ENCODE results near the gene FER.

Gene FER

DNA sequence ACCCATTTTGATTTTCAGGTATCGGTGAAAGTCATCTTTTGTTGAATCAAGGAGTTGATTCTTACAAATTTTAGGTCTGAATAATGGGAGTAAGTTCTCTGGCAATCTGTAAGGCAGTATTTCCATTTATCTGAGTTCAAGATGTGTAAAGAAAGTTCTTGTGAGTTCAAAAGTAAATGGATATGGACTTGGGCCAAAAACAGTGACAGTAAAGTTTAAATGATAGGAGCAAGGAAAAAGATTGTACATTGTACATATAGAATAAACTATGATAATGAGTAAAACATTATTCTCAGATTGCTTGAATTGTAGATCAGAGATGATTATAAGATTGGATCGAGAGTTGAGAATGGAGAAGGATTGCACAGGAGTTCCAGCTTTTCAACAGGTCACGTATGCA lies 332.8 kb downstream of the FER start:
- TF ChIP-seq, protein P1, sequence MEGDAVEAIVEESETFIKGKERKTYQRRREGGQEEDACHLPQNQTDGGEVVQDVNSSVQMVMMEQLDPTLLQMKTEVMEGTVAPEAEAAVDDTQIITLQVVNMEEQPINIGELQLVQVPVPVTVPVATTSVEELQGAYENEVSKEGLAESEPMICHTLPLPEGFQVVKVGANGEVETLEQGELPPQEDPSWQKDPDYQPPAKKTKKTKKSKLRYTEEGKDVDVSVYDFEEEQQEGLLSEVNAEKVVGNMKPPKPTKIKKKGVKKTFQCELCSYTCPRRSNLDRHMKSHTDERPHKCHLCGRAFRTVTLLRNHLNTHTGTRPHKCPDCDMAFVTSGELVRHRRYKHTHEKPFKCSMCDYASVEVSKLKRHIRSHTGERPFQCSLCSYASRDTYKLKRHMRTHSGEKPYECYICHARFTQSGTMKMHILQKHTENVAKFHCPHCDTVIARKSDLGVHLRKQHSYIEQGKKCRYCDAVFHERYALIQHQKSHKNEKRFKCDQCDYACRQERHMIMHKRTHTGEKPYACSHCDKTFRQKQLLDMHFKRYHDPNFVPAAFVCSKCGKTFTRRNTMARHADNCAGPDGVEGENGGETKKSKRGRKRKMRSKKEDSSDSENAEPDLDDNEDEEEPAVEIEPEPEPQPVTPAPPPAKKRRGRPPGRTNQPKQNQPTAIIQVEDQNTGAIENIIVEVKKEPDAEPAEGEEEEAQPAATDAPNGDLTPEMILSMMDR (IDR thresholded peaks at IDR 0.05; ENCODE audit: insufficient read depth, low read length, missing control alignments): no peak
- no peak overlapping the region for H3K4me3 ChIP-seq (ENCODE audit: low read depth, low read length)
- POLR2A ChIA-PET: no interaction called here
- CTCF ChIA-PET: no interaction called here
- DNase-seq (ENCODE audit: low read depth, low spot score): no peak

DNA sequence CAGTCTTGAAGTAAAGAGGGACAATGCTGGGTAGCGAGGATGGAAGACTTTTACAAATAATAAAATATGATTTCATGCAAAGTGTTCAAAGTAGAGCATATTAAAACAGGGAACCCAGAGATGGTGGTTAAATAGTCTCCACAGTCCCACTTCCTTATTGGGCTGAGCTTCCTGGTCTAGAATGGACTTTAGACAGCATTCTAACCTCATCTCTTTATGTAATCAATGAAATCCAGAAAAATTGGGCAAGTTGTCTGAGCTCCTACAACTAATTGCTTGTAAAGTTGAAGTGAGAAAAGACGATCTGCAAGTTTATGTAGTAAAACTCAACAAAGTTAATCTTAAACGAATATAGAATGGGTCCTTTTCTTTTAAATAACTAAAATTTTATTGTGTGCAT lies 333.2 kb downstream of the FER start:
- DNase-seq (ENCODE audit: low read depth, low spot score): no peak
- TF ChIP-seq, protein P1 (IDR thresholded peaks at IDR 0.05; ENCODE audit: insufficient read depth, low read length, missing control alignments): no peak
- ChIA-PET POLR2A (no interaction called here), CTCF (no interaction called here)
- no peak overlapping the region for H3K4me3 ChIP-seq (ENCODE audit: low read depth, low read length)

DNA sequence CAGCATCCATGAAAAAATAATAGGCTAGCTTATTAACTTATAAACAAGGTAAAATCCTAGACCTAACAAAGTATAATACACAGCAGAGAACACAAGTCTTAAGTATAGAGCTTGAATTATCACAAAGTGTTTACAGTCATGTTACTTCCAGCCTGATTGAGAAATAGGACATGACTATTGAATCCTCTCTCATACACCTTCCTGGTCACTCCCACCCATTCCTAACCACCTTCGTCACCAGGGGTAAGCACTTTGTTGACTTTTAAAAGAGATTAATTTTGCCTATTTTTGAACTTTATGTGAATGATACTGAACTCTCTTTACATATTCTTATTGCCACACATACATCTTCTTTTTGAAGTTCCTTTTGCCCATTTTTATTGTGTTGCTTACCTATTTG lies 336.2 kb downstream of the FER start:
- TF ChIP-seq, protein P1 (IDR thresholded peaks at IDR 0.05; ENCODE audit: insufficient read depth, low read length, missing control alignments): no peak
- POLR2A ChIA-PET: no interaction called here
- DNase-seq (ENCODE audit: low read depth, low spot score): no peak
- no peak overlapping the region for H3K4me3 ChIP-seq (ENCODE audit: low read depth, low read length)
- CTCF ChIA-PET: no interaction called here

DNA sequence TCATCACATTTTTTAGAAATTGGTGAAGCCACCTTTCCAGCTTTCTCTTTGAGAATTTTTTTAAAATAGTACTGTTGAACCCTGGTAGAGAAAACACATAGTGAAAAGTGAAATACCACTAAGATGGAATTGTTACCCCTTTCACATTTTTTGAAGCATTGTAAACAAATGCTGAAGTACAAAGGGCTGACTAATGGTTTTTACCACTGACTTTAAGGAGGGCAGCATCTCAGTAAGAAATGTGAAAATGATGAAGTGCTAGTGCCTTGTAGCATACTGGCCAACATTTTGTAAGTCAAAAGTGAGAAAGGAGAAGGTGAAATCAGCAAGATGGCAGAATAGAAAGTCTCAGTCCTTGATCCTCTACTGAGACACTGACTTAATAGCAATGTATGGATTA lies 341.5 kb downstream of the FER start:
- H3K4me3 ChIP-seq (ENCODE audit: low read depth, low read length): no peak overlapping the region
- ChIA-PET POLR2A (interaction anchor here (0.7 kb wide), 1 partner anchor 1635 kb away, joined by 3 read pairs; no protein-coding TSS in a partner anchor), CTCF (no interaction called here)
- TF ChIP-seq, protein P1 (IDR thresholded peaks at IDR 0.05; ENCODE audit: insufficient read depth, low read length, missing control alignments): no peak
- DNase-seq (ENCODE audit: low read depth, low spot score): no peak

DNA sequence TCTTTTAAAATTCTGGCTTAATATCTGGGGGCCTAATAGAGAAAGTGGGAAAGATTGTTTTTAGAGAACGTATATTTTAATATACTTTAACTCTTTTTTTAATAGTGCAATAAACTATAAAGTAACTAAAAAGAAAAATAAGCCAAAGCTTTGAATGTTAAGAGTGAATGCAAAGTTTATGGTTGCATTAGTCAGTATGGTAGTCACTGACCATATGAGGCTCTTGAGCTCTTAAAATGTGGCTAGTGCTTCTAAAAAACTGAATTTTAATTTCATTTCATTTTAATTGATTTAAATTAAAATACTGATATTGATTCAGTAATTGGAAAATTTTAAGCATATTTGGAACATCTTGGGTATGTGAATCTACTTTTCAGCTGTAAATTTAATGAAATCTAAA lies 351.4 kb downstream of the FER start:
- DNase-seq (ENCODE audit: low read depth, low spot score): no peak
- ChIA-PET POLR2A (interaction anchor here (0.5 kb wide), 1 partner anchor 311 kb away, joined by 3 read pairs; the partner anchor contains the start of gene PJA2), CTCF (no interaction called here)
- no peak overlapping the region for H3K4me3 ChIP-seq (ENCODE audit: low read depth, low read length)
- TF ChIP-seq, protein P1 (IDR thresholded peaks at IDR 0.05; ENCODE audit: insufficient read depth, low read length, missing control alignments): no peak

DNA sequence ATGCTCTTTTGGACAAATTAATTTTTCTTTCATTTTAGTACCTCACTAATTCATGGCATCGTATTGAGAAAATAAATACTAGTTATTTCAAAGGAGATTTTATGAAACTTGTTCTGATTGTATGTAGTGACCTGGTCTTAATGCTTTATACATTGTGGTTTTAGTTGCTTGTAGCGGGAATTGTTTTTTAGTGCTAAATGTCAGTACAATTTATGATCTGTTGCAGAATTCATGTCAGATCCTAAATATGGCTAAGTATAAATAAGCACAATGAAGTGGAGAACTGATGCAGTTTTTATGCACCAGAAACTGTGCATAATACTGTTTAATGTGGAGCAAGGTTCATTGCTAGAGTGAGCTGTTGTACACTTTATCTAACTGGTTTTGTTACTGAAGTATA lies 353.3 kb downstream of the FER start:
- DNase-seq (ENCODE audit: low read depth, low spot score): no peak
- ChIA-PET POLR2A (no interaction called here), CTCF (no interaction called here)
- TF ChIP-seq, protein P1 (IDR thresholded peaks at IDR 0.05; ENCODE audit: insufficient read depth, low read length, missing control alignments): no peak
- H3K4me3 ChIP-seq (ENCODE audit: low read depth, low read length): no peak overlapping the region
